GM12878 (cell line): ENCODE data around the gene CATSPERZ. TPM values are rescaled to one million over a fixed set of nuclear protein-coding genes. Genes with fewer than 3 reads are reported as not detected.

Source experiments
- ATF7 ChIP-seq: fragments of 450-650 bp; IDR thresholded peaks from 2 replicates; pipeline ENCODE4 v1.6.1; 2016; ENCODE audit warnings: low read depth, mild to moderate bottlenecking
- BCLAF1 ChIP-seq: fragments of 450-650 bp; IDR thresholded peaks from 2 replicates; pipeline ENCODE4 v1.6.1; 2017; ENCODE audit warnings: antibody characterized with exemption, mild to moderate bottlenecking, moderate library complexity
- ESRRA ChIP-seq: IDR thresholded peaks from 2 replicates; pipeline ENCODE4 v1.6.1; 2012; ENCODE audit warnings: mild to moderate bottlenecking, low read length, improper control_type of control experiment
- HDGF ChIP-seq: fragments of 450-650 bp; IDR thresholded peaks from 2 replicates; pipeline ENCODE4 v1.6.1; 2016; ENCODE audit warnings: antibody characterized with exemption
- IKZF1 ChIP-seq: fragments of 450-650 bp; conservative IDR thresholded peaks from 2 replicates; pipeline ENCODE4 v1.6.1; 2017; ENCODE audit warnings: antibody characterized with exemption, mild to moderate bottlenecking
- NKRF ChIP-seq: fragments of 450-650 bp; conservative IDR thresholded peaks from 2 replicates; pipeline ENCODE4 v1.6.1; 2017; ENCODE audit warnings: mild to moderate bottlenecking, moderate library complexity
- RAD21 ChIP-seq: IDR thresholded peaks from 2 replicates; pipeline ENCODE4 v1.6.1; 2011; ENCODE audit warnings: mild to moderate bottlenecking, low read depth, low read length, moderate library complexity; ENCODE audit not compliant: insufficient read depth
- RCOR1 ChIP-seq: conservative IDR thresholded peaks from 2 replicates; pipeline ENCODE4 v1.6.1; 2012; ENCODE audit warnings: low read depth, low read length, improper control_type of control experiment
- YY1 ChIP-seq: IDR thresholded peaks from 2 replicates; pipeline ENCODE4 v1.6.1; 2011; ENCODE audit warnings: low read depth, mild to moderate bottlenecking, low read length
- ZBTB40 ChIP-seq: fragments of 450-650 bp; IDR thresholded peaks from 2 replicates; pipeline ENCODE4 v1.6.1; 2016; ENCODE audit warnings: mild to moderate bottlenecking, moderate library complexity, borderline replicate concordance
- polyA plus RNA-seq, 11 experiments: library from polyadenylated mRNA; depleted of rRNA in 4 of 11; unstranded in 6 of 11; stranded (reverse) in 5 of 11; fragments of >200 nt; fragmentation: Nextera tagmentation in 4 of 11; fragmentation: Illumina TruSeq in 1 of 11; extraction: Ambion mirVana in 4 of 11; extraction: Trizol in 1 of 11; gene quantifications; 1 replicate in 1 of 11; 2 replicates in 10 of 11; pipeline versions ENCODE4 v1.2.1 to v1.2.3, GENCODE V29; 2011 to 2016; ENCODE audit warnings: inconsistent platforms in 2 of 11, missing spikeins in 2 of 11, low read depth in 1 of 11
- total RNA-seq, 4 experiments: library from RNA; depleted of rRNA in 3 of 4; stranded (reverse); fragments of >200 nt in 3 of 4; fragmentation: Illumina TruSeq in 1 of 4; extraction: Trizol in 1 of 4; gene quantifications; 2 replicates each; pipeline versions ENCODE4 v1.2.1 to v1.2.3, GENCODE V29; 2013 to 2021

Gene CATSPERZ
- total and polyA plus RNA-seq, 10 of the 15 experiments (the other 5 are each of a cell fraction or from before 2014, with no cell fraction given): 0.12 to 0.31 TPM; not detected in 8

- TF ChIP-seq RAD21: peak; percentile 56; the same call in 1 of the 2 replicates
- no peak for TF ChIP-seq RCOR1
- peak; percentile 60 for TF ChIP-seq YY1
- TF ChIP-seq ZBTB40: no peak
- no peak for TF ChIP-seq BCLAF1
- TF ChIP-seq HDGF: peak; percentile 22; the same call in 1 of the 2 replicates
- peak; percentile 65; the same call in 1 of the 2 replicates for TF ChIP-seq IKZF1
- TF ChIP-seq ESRRA: 0 out of 2 replicates have a peak, but pooled peaks have one; percentile 7
- peak; percentile 49 for TF ChIP-seq ATF7
- peak; percentile 62 for TF ChIP-seq NKRF
Measured at GRCh38 chr11:64317961-64318765, 18.0 kb downstream of the CATSPERZ start, which contains the start of gene PRDX5 (continued).
